Caco-2 (cell line): ENCODE results near the gene MAB21L3. TPM values are rescaled to one million over a fixed set of nuclear protein-coding genes. Genes with fewer than 3 reads are reported as not detected.

Experiments
- BruUV-seq: library from RNA; stranded (reverse); fragments of 400-500 nt; replicated peaks from 2 replicates; lab custom pipeline; 2021; lab: Mats Ljungman, UMichigan
- CTCF ChIA-PET: fragments of 300-600 bp; sonication (Branson Sonifier 250); formaldehyde crosslinking; loops from one replicate; lab custom pipeline; 2022; ENCODE audit warnings: antibody characterized with exemption; lab: Charles Lee
- POLR2A ChIA-PET: fragments of 300-600 bp; sonication (Branson Sonifier 250); formaldehyde crosslinking; loops from one replicate; lab custom pipeline; 2022; ENCODE audit warnings: antibody characterized with exemption; lab: Charles Lee
- DNase-seq, 2 experiments: peaks; one replicate each; pipeline versions ENCODE4 v3.0.0 to v3.0.0-alpha.2; 2020 to 2022
- H3K27me3 ChIP-seq: replicated peaks from 2 replicates; pipeline ENCODE4 v1.6.0; 2011; ENCODE audit warnings: low read length; ENCODE audit not compliant: control insufficient read depth, insufficient read depth
- H3K36me3 ChIP-seq: 2 replicates; pipeline ENCODE4 v1.5.1; 2011; ENCODE audit warnings: low read length; ENCODE audit not compliant: control insufficient read depth, insufficient read depth
- H3K4me1 ChIP-seq: fragments of 250-450 bp; sonication (Bioruptor Pico); 2 replicates; pipeline ENCODE4 v1.5.1; 2020; ENCODE audit warnings: mild to moderate bottlenecking
- H3K4me3 ChIP-seq: 2 replicates; pipeline ENCODE4 v1.5.1; 2011; ENCODE audit warnings: low read depth, mild to moderate bottlenecking, control low read depth, low read length
- H3K9me3 ChIP-seq: fragments of 250-450 bp; sonication (Bioruptor Pico); 2 replicates; pipeline ENCODE4 v1.5.1; 2020; ENCODE audit warnings: mild to moderate bottlenecking, moderate library complexity
- H3K27ac Mint-ChIP-seq: one replicate; pipeline ENCODE4 v1.8.0; 2022; ENCODE audit warnings: mixed read lengths; ENCODE audit not compliant: unreplicated experiment
- H3K27me3 Mint-ChIP-seq: one replicate; pipeline ENCODE4 v1.8.0; 2022; ENCODE audit warnings: mixed read lengths; ENCODE audit not compliant: insufficient read depth, unreplicated experiment
- H3K36me3 Mint-ChIP-seq: one replicate; pipeline ENCODE4 v1.8.0; 2022; ENCODE audit warnings: mild to moderate bottlenecking, mixed read lengths; ENCODE audit not compliant: insufficient read depth, unreplicated experiment
- H3K4me1 Mint-ChIP-seq: one replicate; pipeline ENCODE4 v1.8.0; 2022; ENCODE audit warnings: low read depth, mixed read lengths; ENCODE audit not compliant: unreplicated experiment
- H3K4me3 Mint-ChIP-seq: one replicate; pipeline ENCODE4 v1.8.0; 2022; ENCODE audit warnings: mild to moderate bottlenecking, moderate library complexity, mixed read lengths; ENCODE audit not compliant: unreplicated experiment
- H3K9me3 Mint-ChIP-seq: one replicate; pipeline ENCODE4 v1.8.0; 2022; ENCODE audit warnings: mixed read lengths; ENCODE audit not compliant: unreplicated experiment
- CTCF ChIP-seq, 2 experiments: fragments of 200-600 bp in 1 of 2; IDR thresholded peaks; 1 replicate in 1 of 2; 2 replicates in 1 of 2; pipeline versions ENCODE4 v1.5.1 to v1.8.0; 2011 to 2022; ENCODE audit warnings: antibody characterized with exemption in 1 of 2, control low read depth in 1 of 2, inconsistent platforms in 1 of 2, low read depth in 1 of 2, low read length in 1 of 2, mild to moderate bottlenecking in 1 of 2, moderate library complexity in 1 of 2; ENCODE audit not compliant: insufficient read depth in 1 of 2, severe bottlenecking in 1 of 2, unreplicated experiment in 1 of 2
- intact Hi-C: fragments of 100-400 bp; cut with micrococcal nuclease; formaldehyde crosslinking; loops from one replicate; pipeline ENCODE4 v1.10.0; 2022; ENCODE audit not compliant: unreplicated experiment
- total RNA-seq: library from RNA; stranded (reverse); gene quantifications from 2 replicates; pipeline ENCODE4 v1.2.3, GENCODE V29; 2022

MAB21L3 gene
- total RNA-seq, 1 experiment from 2014 or later = 0.66 TPM

GRCh38 chr1:116133696-116134475 is 22.7 kb downstream of the MAB21L3 start:
- H3K4me1 Mint-ChIP-seq = peaks cover 17% of the 10 kb centered on the region
- Histone ChIP-seq H3K27me3 (no peaks in the 10 kb centered on the region), H3K36me3 (no peaks in the 10 kb centered on the region), H3K4me1 (peaks cover 6% of the 10 kb centered on the region), H3K4me3 (no peak overlapping the region), H3K9me3 (no peaks in the 10 kb centered on the region)
- H3K4me3 Mint-ChIP-seq = no peak overlapping the region
- DNase-seq = no peak
- H3K36me3 Mint-ChIP-seq = no peaks in the 10 kb centered on the region
- TF ChIP-seq CTCF (IDR thresholded peaks at IDR 0.05; ENCODE audit: insufficient read depth in 1 of 2, low read depth in 1 of 2, low read length in 1 of 2, severe bottlenecking in 1 of 2, unreplicated experiment in 1 of 2) = no peak
- ChIA-PET POLR2A (no interaction called here), CTCF (no interaction called here)
- no peaks in the 10 kb centered on the region for H3K27me3 Mint-ChIP-seq
- BruUV-seq = no TSS peak
- no peaks in the 10 kb centered on the region for H3K9me3 Mint-ChIP-seq
- intact Hi-C loops = loop anchor here (10.0 kb wide), 1 partner anchor 59 kb away; no protein-coding TSS in a partner anchor
- H3K27ac Mint-ChIP-seq = no peak overlapping the region

GRCh38 chr1:116134476-116134773 is 23.2 kb downstream of the MAB21L3 start:
- intact Hi-C loops = loop anchor here (10.0 kb wide), 1 partner anchor 60 kb away; no protein-coding TSS in a partner anchor

GRCh38 chr1:116138277-116138792 is 27.1 kb downstream of the MAB21L3 start:
- ChIA-PET CTCF (interaction anchor here (0.6 to 2.6 kb wide), 14 partner anchors 9 to 364 kb away, joined by 4 to 71 read pairs (median 6); no protein-coding TSS in a partner anchor), POLR2A (no interaction called here)

More at GRCh38 chr1:116134476-116134773, 23.2 kb downstream of the MAB21L3 start:
- no peaks in the 10 kb centered on the region for H3K36me3 Mint-ChIP-seq
- Histone ChIP-seq H3K4me1 (peaks cover 6% of the 10 kb centered on the region), H3K4me3 (no peak overlapping the region), H3K27me3 (no peaks in the 10 kb centered on the region), H3K9me3 (no peaks in the 10 kb centered on the region), H3K36me3 (no peaks in the 10 kb centered on the region)
- no peaks in the 10 kb centered on the region for H3K27me3 Mint-ChIP-seq
- H3K27ac Mint-ChIP-seq = no peak overlapping the region
- BruUV-seq = no TSS peak
- ChIA-PET CTCF (no interaction called here), POLR2A (no interaction called here)
- TF ChIP-seq CTCF (IDR thresholded peaks at IDR 0.05; ENCODE audit: insufficient read depth in 1 of 2, low read depth in 1 of 2, low read length in 1 of 2, severe bottlenecking in 1 of 2, unreplicated experiment in 1 of 2) = no peak
- peaks cover 16% of the 10 kb centered on the region for H3K4me1 Mint-ChIP-seq
- no peak overlapping the region for H3K4me3 Mint-ChIP-seq
- no peak for DNase-seq
- no peaks in the 10 kb centered on the region for H3K9me3 Mint-ChIP-seq

More at GRCh38 chr1:116138277-116138792, 27.1 kb downstream of the MAB21L3 start:
- TF ChIP-seq CTCF (IDR thresholded peaks at IDR 0.05; ENCODE audit: insufficient read depth in 1 of 2, low read depth in 1 of 2, low read length in 1 of 2, severe bottlenecking in 1 of 2, unreplicated experiment in 1 of 2) = no peak
- DNase-seq = no peak
- Histone ChIP-seq H3K4me3 (no peak overlapping the region), H3K36me3 (no peaks in the 10 kb centered on the region), H3K9me3 (no peaks in the 10 kb centered on the region; the same call in 1 of the 2 replicates), H3K27me3 (no peaks in the 10 kb centered on the region), H3K4me1 (no peaks in the 10 kb centered on the region)
- intact Hi-C loops = loop anchor here (5.0 to 10.0 kb wide), 2 partner anchors 64 to 274 kb away; no protein-coding TSS in a partner anchor
- Mint-ChIP-seq H3K36me3 (no peaks in the 10 kb centered on the region), H3K9me3 (peaks cover 3% of the 10 kb centered on the region), H3K4me3 (no peak overlapping the region), H3K4me1 (peaks cover 10% of the 10 kb centered on the region), H3K27ac (no peak overlapping the region), H3K27me3 (no peaks in the 10 kb centered on the region)
- BruUV-seq = no TSS peak
